GM10266 (cell line): Measurements from ENCODE around the gene RYR1.

Experiments
- DNase-seq: peaks from one replicate; pipeline ENCODE4 v3.0.0; 2012; ENCODE audit errors: extremely low spot score
- CTCF ChIP-seq: IDR thresholded peaks from 2 replicates; pipeline ENCODE4 v1.5.1; 2012; ENCODE audit warnings: mild to moderate bottlenecking, low read depth; ENCODE audit not compliant: control insufficient read depth, insufficient read depth; ENCODE audit errors: missing control alignments

The RYR1 gene

GRCh38 chr19:38496116-38496515, 62.6 kb downstream of the RYR1 start:
- DNase-seq = no peak
- no peak for TF ChIP-seq CTCF

DNA sequence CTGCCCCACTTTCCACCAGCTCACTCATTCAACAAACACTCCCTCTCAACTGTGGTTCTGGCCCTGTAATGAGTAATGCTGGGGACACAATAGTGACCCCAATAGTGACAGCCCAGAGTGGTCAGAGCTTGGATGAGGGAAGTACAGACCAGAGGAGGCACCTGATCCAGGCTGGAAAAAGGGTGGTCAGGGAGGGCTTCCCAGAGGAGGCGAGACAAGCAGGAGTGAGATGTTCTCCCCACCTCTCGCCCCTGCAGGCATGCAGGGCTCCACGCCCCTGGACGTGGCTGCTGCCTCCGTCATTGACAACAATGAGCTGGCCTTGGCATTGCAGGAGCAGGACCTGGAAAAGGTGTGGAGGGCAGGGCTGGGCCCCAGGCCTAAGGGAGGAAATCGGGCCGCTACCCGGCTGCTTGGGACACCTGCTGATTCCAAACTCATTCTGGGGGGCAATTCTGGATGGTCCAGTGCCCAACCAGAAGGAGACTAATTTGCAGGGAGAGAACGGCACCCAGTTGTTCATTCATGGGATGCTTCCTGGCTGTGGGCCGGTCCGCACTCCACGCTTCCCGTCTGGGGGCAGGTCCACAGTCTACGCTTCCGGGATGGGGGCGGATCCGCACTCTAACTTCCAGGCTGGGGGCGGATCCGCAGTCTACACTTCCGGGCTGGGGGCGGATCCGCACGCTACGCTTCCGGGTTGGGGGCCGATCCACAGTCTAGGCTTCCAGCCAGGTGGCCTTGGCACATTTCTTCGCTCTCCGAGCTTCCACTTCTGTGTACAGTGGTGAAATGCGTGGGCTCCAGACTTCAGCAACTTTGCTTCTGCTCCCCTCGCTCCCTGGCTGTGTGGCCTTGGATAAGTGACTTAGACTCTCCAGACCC, 63.4 kb downstream of the RYR1 start:
- no peak for TF ChIP-seq CTCF
- no peak for DNase-seq

GRCh38 chr19:38497907-38498306, 64.4 kb downstream of the RYR1 start:
- no peak for TF ChIP-seq CTCF
- no peak for DNase-seq

DNA sequence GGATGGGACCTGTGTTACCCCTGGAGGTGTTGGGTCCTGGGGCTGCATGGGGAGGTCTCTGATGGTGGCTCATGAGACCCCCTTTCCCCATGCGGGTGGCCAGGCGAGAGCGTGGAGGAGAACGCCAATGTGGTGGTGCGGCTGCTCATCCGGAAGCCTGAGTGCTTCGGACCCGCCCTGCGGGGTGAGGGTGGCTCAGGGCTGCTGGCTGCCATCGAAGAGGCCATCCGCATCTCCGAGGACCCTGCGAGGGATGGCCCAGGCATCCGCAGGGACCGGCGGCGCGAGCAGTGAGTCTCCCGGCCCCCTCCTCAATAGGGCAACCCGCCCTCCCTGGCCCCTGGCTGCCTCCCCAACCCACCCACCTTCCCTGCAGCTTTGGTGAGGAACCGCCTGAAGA, 66.0 kb downstream of the RYR1 start:
- DNase-seq = no peak
- TF ChIP-seq CTCF = no peak

DNA sequence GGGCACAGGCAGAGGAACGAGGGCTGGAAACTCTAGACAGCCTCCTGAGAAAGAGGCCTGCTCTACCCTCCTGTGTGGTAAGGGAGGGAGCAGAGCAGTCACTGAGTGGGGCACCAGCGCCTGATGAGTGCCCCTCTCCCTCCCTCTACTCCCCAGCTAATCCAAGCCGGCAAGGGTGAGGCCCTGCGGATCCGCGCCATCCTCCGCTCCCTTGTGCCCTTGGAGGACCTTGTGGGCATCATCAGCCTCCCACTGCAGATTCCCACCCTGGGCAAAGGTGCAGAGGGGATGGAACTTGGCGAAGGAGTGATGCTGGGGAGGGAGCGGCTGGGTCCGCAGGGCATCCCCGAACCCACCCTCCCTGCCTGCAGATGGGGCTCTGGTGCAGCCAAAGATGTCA, 67.0 kb downstream of the RYR1 start:
- DNase-seq = no peak
- no peak for TF ChIP-seq CTCF

DNA sequence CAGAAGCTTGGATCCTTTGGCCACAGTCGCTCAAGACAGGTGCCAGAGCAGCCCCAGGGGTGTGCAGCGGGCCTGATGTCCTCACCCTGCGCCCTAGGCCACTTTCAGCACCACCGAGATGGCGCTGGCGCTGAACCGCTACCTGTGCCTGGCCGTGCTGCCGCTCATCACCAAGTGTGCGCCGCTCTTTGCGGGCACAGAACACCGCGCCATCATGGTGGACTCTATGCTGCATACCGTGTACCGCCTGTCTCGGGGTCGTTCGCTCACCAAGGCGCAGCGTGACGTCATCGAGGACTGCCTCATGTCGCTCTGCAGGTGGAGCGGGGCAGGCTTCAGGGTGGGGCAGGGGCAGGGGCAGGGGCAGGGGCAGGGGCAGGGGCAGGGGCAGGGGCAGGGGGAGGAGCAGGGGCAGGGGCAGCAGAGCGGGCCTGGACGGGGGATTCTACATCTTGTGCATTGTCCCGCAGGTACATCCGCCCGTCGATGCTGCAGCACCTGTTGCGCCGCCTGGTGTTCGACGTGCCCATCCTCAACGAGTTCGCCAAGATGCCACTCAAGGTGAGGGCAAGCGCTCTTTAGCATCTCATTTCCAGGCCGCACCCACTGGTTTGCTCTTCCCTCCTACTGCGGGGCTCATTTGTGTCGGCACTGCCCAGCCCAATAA, 69.1 kb downstream of the RYR1 start:
- DNase-seq = no peak
- TF ChIP-seq CTCF = no peak

DNA sequence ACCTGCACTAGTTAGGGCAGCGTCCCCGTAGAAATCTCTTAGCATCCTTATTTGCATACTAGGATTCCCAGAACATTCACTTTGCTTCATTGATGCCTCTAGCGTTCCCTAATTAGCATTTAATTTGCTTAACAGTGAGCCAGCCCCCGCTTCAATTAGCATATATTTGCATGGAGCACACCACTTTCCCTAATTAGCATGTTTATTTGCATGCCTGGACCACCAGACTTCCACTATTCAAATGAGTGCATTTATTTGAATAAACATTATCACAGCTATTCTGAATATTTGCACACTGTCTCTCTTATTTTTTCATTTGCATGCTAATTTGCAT, 69.6 kb downstream of the RYR1 start:
- DNase-seq = no peak
- no peak for TF ChIP-seq CTCF
